H1 (cell line): ENCODE results near the gene KIFBP. TPM values are rescaled to one million over a fixed set of nuclear protein-coding genes. Genes with fewer than 3 reads are reported as not detected.

Experiments used
- CTCF ChIA-PET: fragments of 300-600 bp; sonication (Branson Sonifier 250); formaldehyde crosslinking; loops from one replicate; lab custom pipeline; 2021; ENCODE audit not compliant: partially characterized antibody; lab: Charles Lee
- POLR2A ChIA-PET: fragments of 300-600 bp; sonication (Branson Sonifier 250); formaldehyde crosslinking; loops from one replicate; lab custom pipeline; 2021; ENCODE audit warnings: inconsistent platforms; ENCODE audit not compliant: partially characterized antibody; lab: Charles Lee
- DNase-seq, 2 experiments: peaks; one replicate each; pipeline versions ENCODE4 v3.0.0 to v3.0.0-alpha.2; 2010 to 2022; ENCODE audit warnings: low spot score in 2 of 2, low read depth in 1 of 2, mixed read lengths in 1 of 2
- FAIRE-seq: peaks from 2 replicates; lab custom pipeline; 2011; peaks lifted over from hg19 to GRCh38; lab: Jason Lieb, UNC
- H2AFZ ChIP-seq: 2 replicates; pipeline ENCODE4 v1.8.1; 2012; ENCODE audit warnings: low read length, inconsistent platforms
- H2AK5ac ChIP-seq: 2 replicates; pipeline ENCODE4 v1.6.1; 2013; ENCODE audit warnings: low read depth, low read length
- H2BK120ac ChIP-seq: replicated peaks from 2 replicates; pipeline ENCODE3; 2013; ENCODE audit warnings: low read depth, low read length, inconsistent platforms
- H2BK12ac ChIP-seq: 2 replicates; pipeline ENCODE4 v1.6.1; 2013; ENCODE audit warnings: low read depth, low read length
- H2BK15ac ChIP-seq: 2 replicates; pipeline ENCODE4 v1.6.1; 2013; ENCODE audit warnings: low read length
- H2BK20ac ChIP-seq: 2 replicates; pipeline ENCODE4 v1.6.1; 2013; ENCODE audit warnings: low read length
- H2BK5ac ChIP-seq: 2 replicates; pipeline ENCODE4 v1.6.1; 2013; ENCODE audit warnings: low read depth, low read length
- H3K14ac ChIP-seq: 2 replicates; pipeline ENCODE4 v1.6.1; 2013; ENCODE audit warnings: inconsistent platforms; ENCODE audit not compliant: insufficient read length
- H3K18ac ChIP-seq: 2 replicates; pipeline ENCODE4 v1.6.1; 2013; ENCODE audit warnings: low read length; ENCODE audit errors: extremely low read depth
- H3K23ac ChIP-seq: 2 replicates; pipeline ENCODE4 v1.6.1; 2013; ENCODE audit warnings: inconsistent platforms; ENCODE audit not compliant: insufficient read length
- H3K23me2 ChIP-seq: 2 replicates; pipeline ENCODE4 v1.6.1; 2013; ENCODE audit warnings: low read depth, low read length
- H3K27ac ChIP-seq: 2 replicates; pipeline ENCODE4 v1.6.1; 2011; ENCODE audit warnings: low read depth, low read length, inconsistent platforms
- H3K27me3 ChIP-seq, 4 experiments: replicated peaks in 1 of 4; 1 replicate in 1 of 4; 2 replicates in 3 of 4; pipeline versions ENCODE4 v1.6.1 to v1.8.1; 2011 to 2013; ENCODE audit warnings: low read length in 3 of 4, mild to moderate bottlenecking in 3 of 4, inconsistent platforms in 2 of 4, mixed read lengths in 2 of 4, moderate library complexity in 1 of 4; ENCODE audit not compliant: control insufficient read depth in 3 of 4, insufficient read depth in 3 of 4; ENCODE audit errors: extremely low read depth in 1 of 4
- H3K36me3 ChIP-seq, 4 experiments: 2 replicates each; pipeline versions ENCODE4 v1.6.1 to v1.8.1; 2011 to 2013; ENCODE audit warnings: mild to moderate bottlenecking in 4 of 4, low read length in 3 of 4, moderate library complexity in 2 of 4, control low read depth in 1 of 4, inconsistent platforms in 1 of 4; ENCODE audit not compliant: insufficient read depth in 4 of 4, control insufficient read depth in 2 of 4
- H3K4ac ChIP-seq: replicated peaks from 2 replicates; pipeline ENCODE3; 2013; ENCODE audit warnings: low read length, low read depth, mixed read lengths, inconsistent platforms; ENCODE audit not compliant: insufficient read length
- H3K4me1 ChIP-seq, 4 experiments: replicated peaks in 1 of 4; 1 replicate in 1 of 4; 2 replicates in 3 of 4; pipeline versions ENCODE4 v1.6.1 to v1.8.1; 2011 to 2013; ENCODE audit warnings: low read length in 3 of 4, inconsistent platforms in 2 of 4, mixed read lengths in 1 of 4; ENCODE audit not compliant: insufficient read depth in 4 of 4, control insufficient read depth in 3 of 4
- H3K4me2 ChIP-seq, 2 experiments: 2 replicates each; pipeline versions ENCODE4 v1.6.1 to v1.8.1; 2011 to 2013; ENCODE audit warnings: low read depth in 2 of 2, low read length in 2 of 2, control low read depth in 1 of 2, inconsistent platforms in 1 of 2, mild to moderate bottlenecking in 1 of 2; ENCODE audit not compliant: insufficient read depth in 1 of 2
- H3K4me3 ChIP-seq, 4 experiments: fragments of 200-600, 300-600 bp in 1 of 4; sonication (generic), shearing (Covaris generic), sonication (Bioruptor Twin) in 1 of 4; 2 replicates each; pipeline versions ENCODE4 v1.5.1 to v1.8.1; 2011 to 2016; ENCODE audit warnings: low read length in 4 of 4, low read depth in 3 of 4, control low read depth in 2 of 4, inconsistent platforms in 2 of 4, mild to moderate bottlenecking in 2 of 4, mixed read lengths in 1 of 4, moderate library complexity in 1 of 4; ENCODE audit not compliant: insufficient read depth in 2 of 4; ENCODE audit errors: extremely low read depth in 1 of 4
- H3K56ac ChIP-seq: replicated peaks from 2 replicates; pipeline ENCODE3; 2013; ENCODE audit warnings: low read depth, mild to moderate bottlenecking, mixed read lengths, low read length, inconsistent platforms; ENCODE audit not compliant: insufficient read length
- H3K79me1 ChIP-seq: 2 replicates; pipeline ENCODE4 v1.6.1; 2013; ENCODE audit warnings: low read depth, low read length, control low read depth
- H3K79me2 ChIP-seq, 2 experiments: 2 replicates each; pipeline versions ENCODE4 v1.6.1 to v1.8.1; 2012 to 2013; ENCODE audit warnings: low read length in 2 of 2, mild to moderate bottlenecking in 2 of 2, inconsistent platforms in 1 of 2; ENCODE audit not compliant: insufficient read depth in 2 of 2, control insufficient read depth in 1 of 2
- H3K9ac ChIP-seq, 4 experiments: replicated peaks in 1 of 4; 1 replicate in 1 of 4; 2 replicates in 3 of 4; pipeline versions ENCODE4 v1.6.1 to v1.8.1; 2011 to 2013; ENCODE audit warnings: low read depth in 3 of 4, low read length in 3 of 4, control low read depth in 2 of 4, mild to moderate bottlenecking in 2 of 4, moderate library complexity in 2 of 4, inconsistent platforms in 1 of 4; ENCODE audit errors: extremely low read depth in 1 of 4
- H3K9me3 ChIP-seq, 2 experiments: 2 replicates each; pipeline versions ENCODE4 v1.6.1 to v1.8.1; 2012 to 2013; ENCODE audit warnings: mild to moderate bottlenecking in 2 of 2, moderate library complexity in 2 of 2, control low read depth in 1 of 2, inconsistent platforms in 1 of 2, low read depth in 1 of 2, low read length in 1 of 2, mixed read lengths in 1 of 2; ENCODE audit not compliant: insufficient read depth in 2 of 2
- H4K20me1 ChIP-seq, 2 experiments: replicated peaks in 1 of 2; 2 replicates each; pipeline versions ENCODE3 to v1.8.1; 2011 to 2013; ENCODE audit warnings: inconsistent platforms in 2 of 2, low read length in 2 of 2, mild to moderate bottlenecking in 1 of 2; ENCODE audit not compliant: insufficient read depth in 2 of 2, control insufficient read depth in 1 of 2
- H4K5ac ChIP-seq: 2 replicates; pipeline ENCODE4 v1.6.1; 2013; ENCODE audit warnings: low read length, low read depth, mixed read lengths, inconsistent platforms; ENCODE audit not compliant: insufficient read length
- H4K8ac ChIP-seq: 2 replicates; pipeline ENCODE4 v1.8.0; 2013; ENCODE audit warnings: mild to moderate bottlenecking, moderate library complexity, low read length, inconsistent platforms; ENCODE audit not compliant: insufficient read depth; ENCODE audit errors: extremely low read depth
- H4K91ac ChIP-seq: replicated peaks from 2 replicates; pipeline ENCODE3; 2013; ENCODE audit warnings: low read length, mixed read lengths, inconsistent platforms; ENCODE audit not compliant: insufficient read length
- BCL11A ChIP-seq, 2 experiments: IDR thresholded peaks; one replicate each; pipeline ENCODE4 v1.6.1; 2011; ENCODE audit warnings: low read depth in 2 of 2, low read length in 2 of 2, mild to moderate bottlenecking in 2 of 2
- CHD1 ChIP-seq: IDR thresholded peaks from 2 replicates; pipeline ENCODE4 v1.6.1; 2012; ENCODE audit warnings: low read depth, low read length, improper control_type of control experiment
- EZH2 ChIP-seq: fragments of 200-600 bp; sonication (generic); IDR thresholded peaks from 2 replicates; pipeline ENCODE4 v1.7.1; 2012; ENCODE audit warnings: low read depth, mild to moderate bottlenecking, moderate library complexity, low read length, inconsistent platforms; ENCODE audit not compliant: severe bottlenecking
- FOSL1 ChIP-seq: IDR thresholded peaks from 2 replicates; pipeline ENCODE4 v1.6.1; 2011; ENCODE audit warnings: mild to moderate bottlenecking, low read depth, low read length, moderate library complexity; ENCODE audit not compliant: insufficient read depth
- KDM1A ChIP-seq: fragments of 200-600, 300-600 bp; sonication (generic); IDR thresholded peaks from 2 replicates; pipeline ENCODE4 v1.7.1; 2016; ENCODE audit warnings: mild to moderate bottlenecking, low read length, borderline replicate concordance
- SAP30 ChIP-seq: fragments of 300-600 bp; sonication (generic); IDR thresholded peaks from 2 replicates; pipeline ENCODE4 v1.7.1; 2012; ENCODE audit warnings: low read length, moderate library complexity, mild to moderate bottlenecking, inconsistent platforms; ENCODE audit not compliant: insufficient read depth, insufficient replicate concordance
- SIRT6 ChIP-seq: IDR thresholded peaks from one replicate; pipeline ENCODE4 v1.7.1; 2012; ENCODE audit warnings: low read length, inconsistent platforms
- SP1 ChIP-seq: IDR thresholded peaks from 2 replicates; pipeline ENCODE4 v1.6.1; 2011; ENCODE audit warnings: low read depth, low read length
- WGBS, 2 experiments: shearing (Covaris generic) in 1 of 2; methylation state at CpG; one replicate each; pipeline versions ENCODE4 v1.1.6 to v1.1.7; 2013 to 2015; ENCODE audit warnings: low lambda C conversion rate in 2 of 2, mixed read lengths in 2 of 2, inconsistent platforms in 1 of 2, low coverage in 1 of 2, missing lambda C conversion rate in 1 of 2; ENCODE audit not compliant: insufficient replicate concordance in 2 of 2, insufficient coverage in 1 of 2, insufficient read length in 1 of 2; ENCODE audit errors: extremely low coverage in 1 of 2, missing lambda C conversion rate in 1 of 2; 5-methylcytosine and 5-hydroxymethylcytosine counted together
- polyA plus RNA-seq, 7 experiments: library from polyadenylated mRNA; depleted of rRNA in 3 of 7; stranded (reverse) in 5 of 7; unstranded in 2 of 7; fragments of >200 nt in 5 of 7; fragments of 200-250 nt in 2 of 7; gene quantifications; 1 replicate in 5 of 7; 2 replicates in 1 of 7; 4 replicates in 1 of 7; pipeline versions ENCODE4 v1.2.1 to v1.2.3, GENCODE V29; 2011 to 2013; ENCODE audit warnings: missing spikeins in 2 of 7, mixed read lengths in 2 of 7
- total RNA-seq: library from RNA; stranded (reverse); fragmentation: NEBNext Ultra II Directional; extraction: Animal tissue kit (Norgen Biotek cat#: 25700); gene quantifications from 2 replicates; pipeline ENCODE4 v1.2.1, GENCODE V29; 2021

Gene KIFBP
- total and polyA plus RNA-seq, 2 of the 8 experiments (the other 6 are each of a cell fraction or from before 2014, with no cell fraction given) = 17.3 to 34.6 TPM

DNA sequence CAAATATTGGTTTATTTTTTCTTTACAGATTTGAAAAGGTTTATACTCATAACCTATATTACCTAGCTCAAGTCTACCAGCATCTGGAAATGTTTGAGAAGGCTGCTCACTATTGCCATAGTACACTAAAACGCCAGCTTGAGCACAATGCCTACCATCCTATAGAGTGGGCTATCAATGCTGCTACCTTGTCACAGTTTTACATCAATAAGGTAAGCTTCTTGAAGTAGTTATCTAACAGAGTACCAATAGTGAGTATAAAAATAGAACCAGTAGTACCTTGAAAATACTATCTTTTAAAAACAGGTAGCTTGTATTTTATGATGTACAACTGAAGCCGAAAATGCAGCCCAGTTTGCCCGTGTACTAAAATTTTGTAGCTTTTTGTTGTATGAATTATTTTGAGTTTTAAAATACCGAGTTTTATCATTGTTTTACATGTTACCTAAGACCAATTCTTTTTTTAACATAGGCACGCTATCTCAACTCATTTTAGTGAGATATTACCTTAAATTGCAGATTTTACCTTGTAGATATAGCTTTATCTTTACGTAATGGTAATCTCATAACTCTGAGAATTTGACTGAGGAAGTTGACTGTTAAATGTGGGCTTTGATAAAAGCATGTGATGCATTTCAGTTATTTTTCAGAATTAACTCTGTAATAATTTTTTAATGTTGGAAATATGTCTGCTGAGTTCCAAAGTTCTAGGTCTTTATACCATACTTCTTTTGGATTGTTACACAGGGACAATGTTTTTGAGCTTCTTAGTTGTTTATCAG is 17.3 kb downstream of the KIFBP start:
- no peak overlapping the region for H4K91ac ChIP-seq
- no peak overlapping the region for H3K9ac ChIP-seq
- H3K4me2 ChIP-seq = no peak overlapping the region
- no peak overlapping the region for H3K56ac ChIP-seq
- peaks cover 5 to 34% (median 19%) of the 10 kb centered on the region in 4 experiments; a peak in 7 of 8 replicates for H3K36me3 ChIP-seq
- H2BK20ac ChIP-seq = no peak overlapping the region
- no peak overlapping the region for H3K4me3 ChIP-seq
- H3K4me1 ChIP-seq = no peaks in the 10 kb centered on the region
- H2BK120ac ChIP-seq = no peak overlapping the region
- H3K14ac ChIP-seq = no peak overlapping the region
- no peak overlapping the region for H2BK12ac ChIP-seq
- H2AK5ac ChIP-seq = no peak overlapping the region
- no peak overlapping the region for H3K23ac ChIP-seq
- H3K23me2 ChIP-seq = no peaks in the 10 kb centered on the region
- no peak overlapping the region for H2AFZ ChIP-seq
- no peak overlapping the region for H3K4ac ChIP-seq
- H4K5ac ChIP-seq = no peak overlapping the region
- peaks cover 0 to 2% (median 0%) of the 10 kb centered on the region in 4 experiments; a peak in 1 of 7 replicates for H3K27me3 ChIP-seq
- H2BK5ac ChIP-seq = no peak overlapping the region
- ChIA-PET CTCF (interaction anchor here (0.6 to 4.5 kb wide), 18 partner anchors 8 to 168 kb away, joined by 3 to 47 read pairs (median 4); no protein-coding TSS in a partner anchor), POLR2A (interaction anchor here (0.6 to 1.3 kb wide), 4 partner anchors 16 to 174 kb away, joined by 3 to 5 read pairs (median 4); partner anchors contain the start of gene SUPV3L1)
- FAIRE-seq = no peak
- no peak overlapping the region for H4K8ac ChIP-seq
- peaks cover 0 to 3% of the 10 kb centered on the region in 2 experiments for H4K20me1 ChIP-seq
- no peak overlapping the region for H3K18ac ChIP-seq
- no peaks in the 10 kb centered on the region for H3K79me1 ChIP-seq
- H3K27ac ChIP-seq = no peak overlapping the region
- 90% methylated on average over 6 of the region's 6 CpGs; no CpG with 5 or more reads in 1 of the 2 experiments for WGBS, 2 experiments
- H2BK15ac ChIP-seq = no peak overlapping the region
- DNase-seq = no peak
- H3K79me2 ChIP-seq = no peaks in the 10 kb centered on the region
- no peaks in the 10 kb centered on the region for H3K9me3 ChIP-seq
- TF ChIP-seq BCL11A (IDR thresholded peaks at IDR 0.05; ENCODE audit: low read depth in 2 of 2, low read length in 2 of 2) = no peak
- no peak for TF ChIP-seq FOSL1
- TF ChIP-seq CHD1 = no peak
- no peak for TF ChIP-seq SAP30
- TF ChIP-seq SP1 = no peak
- TF ChIP-seq SIRT6 = no peak
- no peak for TF ChIP-seq KDM1A
- no peak for TF ChIP-seq EZH2
